GM19455 (cell line): ENCODE data around the gene SLC25A30.
"Not testable (repeated sequence)": the region's sequence is repeated elsewhere in the genome, so short reads cannot be mapped to it uniquely, and the experiment has no call there.

Source experiments
- ATAC-seq: cut with Tn5 transposase; IDR thresholded peaks from one replicate; pipeline ENCODE4 v1.9.1; 2021; ENCODE audit not compliant: unreplicated experiment

Gene SLC25A30

GRCh38 chr13:45432737-45433380 is 14.7 kb upstream of the SLC25A30 start:
- ATAC-seq = no peak

- ATAC-seq = not testable (repeated sequence)
Observed at GRCh38 chr13:45426056-45426841, 8.1 kb upstream of the SLC25A30 start.

- ATAC-seq = no peak
Observed at GRCh38 chr13:45422731-45423292, 4.6 kb upstream of the SLC25A30 start.

- no peak for ATAC-seq
Observed at GRCh38 chr13:45419945-45420344, 1.8 kb upstream of the SLC25A30 start.

GRCh38 chr13:45419389-45419788 is 1.2 kb upstream of the SLC25A30 start:
- not testable (repeated sequence) for ATAC-seq

- no peak for ATAC-seq
Observed at GRCh38 chr13:45416516-45417128, 1.6 kb downstream of the SLC25A30 start.

GRCh38 chr13:45415112-45415511 is 3.1 kb downstream of the SLC25A30 start:
- ATAC-seq = no peak

GRCh38 chr13:45413826-45414307 is 4.3 kb downstream of the SLC25A30 start:
- no peak for ATAC-seq

- no peak for ATAC-seq
Observed at GRCh38 chr13:45412274-45413049, 5.7 kb downstream of the SLC25A30 start.

GRCh38 chr13:45411631-45412030 is 6.5 kb downstream of the SLC25A30 start:
- ATAC-seq = no peak

- no peak for ATAC-seq
Observed at GRCh38 chr13:45411221-45411620, 7.0 kb downstream of the SLC25A30 start.

- ATAC-seq = no peak
Observed at GRCh38 chr13:45410466-45410865, 7.7 kb downstream of the SLC25A30 start.

GRCh38 chr13:45410001-45410400 is 8.2 kb downstream of the SLC25A30 start:
- no peak for ATAC-seq

GRCh38 chr13:45406421-45406820 is 11.8 kb downstream of the SLC25A30 start:
- ATAC-seq = no peak

GRCh38 chr13:45403081-45403480 is 15.1 kb downstream of the SLC25A30 start:
- ATAC-seq = no peak

GRCh38 chr13:45402641-45403040 is 15.5 kb downstream of the SLC25A30 start:
- no peak for ATAC-seq

- no peak for ATAC-seq
Observed at GRCh38 chr13:45401314-45401713, 16.9 kb downstream of the SLC25A30 start.

- no peak for ATAC-seq
Observed at GRCh38 chr13:45398877-45399276, 19.3 kb downstream of the SLC25A30 start.

- no peak for ATAC-seq
Observed at GRCh38 chr13:45396533-45397095, 21.6 kb downstream of the SLC25A30 start.

- ATAC-seq = no peak
Observed at GRCh38 chr13:45393941-45394570, 24.1 kb downstream of the SLC25A30 start.
